IPS-18c (cell line): ENCODE data around the gene DNASE1.

ENCODE experiments used
- H3K4me3 ChIP-seq: 2 replicates; pipeline ENCODE4 v1.7.0; 2013; ENCODE audit warnings: low read depth, mild to moderate bottlenecking, low read length, moderate library complexity; ENCODE audit not compliant: insufficient read depth
- H3K9me3 ChIP-seq: one replicate; pipeline ENCODE4 v1.6.1; 2013; ENCODE audit warnings: mild to moderate bottlenecking, low read length, moderate library complexity; ENCODE audit not compliant: control insufficient read depth, insufficient read depth

DNASE1 gene

DNA sequence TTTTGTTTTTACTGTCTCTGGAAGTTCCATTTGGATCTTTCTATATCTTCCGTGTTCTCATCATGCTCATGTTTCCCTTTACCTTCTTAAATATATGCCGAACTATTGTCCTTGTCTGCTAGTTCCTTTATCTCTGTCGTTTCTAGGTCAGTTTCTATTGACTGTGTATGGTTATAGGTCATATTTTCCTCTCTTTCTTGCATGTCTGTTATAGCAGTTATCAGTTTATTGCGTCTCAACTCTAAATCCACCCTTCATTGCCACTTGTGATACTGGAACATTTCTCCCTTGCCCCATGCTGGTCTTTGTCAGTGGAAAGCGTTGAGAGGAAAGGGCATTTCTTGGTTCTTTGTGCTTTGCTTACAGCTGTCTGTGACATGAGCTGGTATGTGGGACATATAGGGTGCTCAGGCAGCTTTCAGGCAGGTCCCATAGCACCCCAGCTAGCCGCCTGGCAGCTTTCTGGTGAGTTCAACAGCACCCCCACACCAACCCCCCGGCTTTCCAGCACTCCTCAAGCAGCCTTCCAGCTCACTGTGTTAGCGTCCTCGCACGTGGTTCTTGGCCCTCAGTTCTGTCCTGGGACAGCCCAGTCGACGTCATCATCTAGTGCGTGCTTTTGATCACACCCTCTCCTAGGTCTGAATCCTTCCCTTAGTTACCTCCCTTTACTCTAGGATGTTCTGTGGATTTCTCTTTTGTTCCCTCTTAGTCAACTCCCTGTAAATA is 15.4 kb upstream of the DNASE1 start:
- Histone ChIP-seq H3K9me3 (no peaks in the 10 kb centered on the region), H3K4me3 (no peak overlapping the region)

- no peak overlapping the region for H3K4me3 ChIP-seq
These were observed 14.3 kb upstream of the DNASE1 start for GRCh38 chr16:3640207-3640606.

DNA sequence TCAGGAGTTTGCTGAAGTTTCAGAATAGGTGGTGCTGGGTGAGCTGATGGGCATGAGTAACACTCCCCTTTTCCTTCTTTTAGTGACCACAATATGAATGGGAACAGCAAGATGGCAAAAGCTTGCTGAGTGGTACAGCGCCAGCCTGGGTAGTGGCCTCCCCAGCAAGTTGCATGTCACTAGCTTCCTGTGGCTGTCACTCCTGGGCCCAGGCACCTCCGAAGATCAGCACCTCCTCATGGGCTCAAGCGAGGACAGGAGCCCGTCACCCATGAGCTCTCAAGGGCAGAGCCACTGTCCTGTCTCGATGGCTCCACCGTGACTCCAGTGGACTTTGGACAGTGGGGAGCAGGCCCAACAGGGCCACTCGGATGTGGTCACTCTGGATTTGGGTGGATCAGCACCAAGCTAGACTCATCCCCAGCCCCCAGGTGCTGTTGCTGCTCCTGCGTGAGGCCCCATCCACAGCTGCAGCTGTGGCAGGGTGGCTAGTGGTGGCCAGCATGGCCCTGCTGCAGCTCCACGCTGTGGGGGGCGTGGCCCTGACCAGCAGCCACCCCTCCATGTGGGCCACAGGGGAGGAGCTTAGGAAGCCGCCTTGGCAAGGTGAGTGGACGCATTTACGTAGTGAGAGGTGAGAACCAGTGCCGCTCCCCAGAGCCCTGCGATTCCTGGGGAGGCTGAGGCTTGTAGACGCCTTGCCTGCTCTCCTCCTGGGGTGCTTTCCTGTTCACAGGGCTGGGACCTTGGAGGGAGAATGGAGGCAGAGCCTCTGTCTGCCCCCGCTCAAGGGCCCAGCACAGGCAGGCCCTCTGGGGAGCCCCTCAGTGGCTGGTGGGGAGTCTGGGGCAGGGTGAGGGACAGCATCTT is 13.6 kb upstream of the DNASE1 start:
- Histone ChIP-seq H3K4me3 (no peak overlapping the region), H3K9me3 (no peaks in the 10 kb centered on the region)

More at GRCh38 chr16:3640207-3640606, 14.3 kb upstream of the DNASE1 start:
- H3K9me3 ChIP-seq: no peaks in the 10 kb centered on the region

DNA sequence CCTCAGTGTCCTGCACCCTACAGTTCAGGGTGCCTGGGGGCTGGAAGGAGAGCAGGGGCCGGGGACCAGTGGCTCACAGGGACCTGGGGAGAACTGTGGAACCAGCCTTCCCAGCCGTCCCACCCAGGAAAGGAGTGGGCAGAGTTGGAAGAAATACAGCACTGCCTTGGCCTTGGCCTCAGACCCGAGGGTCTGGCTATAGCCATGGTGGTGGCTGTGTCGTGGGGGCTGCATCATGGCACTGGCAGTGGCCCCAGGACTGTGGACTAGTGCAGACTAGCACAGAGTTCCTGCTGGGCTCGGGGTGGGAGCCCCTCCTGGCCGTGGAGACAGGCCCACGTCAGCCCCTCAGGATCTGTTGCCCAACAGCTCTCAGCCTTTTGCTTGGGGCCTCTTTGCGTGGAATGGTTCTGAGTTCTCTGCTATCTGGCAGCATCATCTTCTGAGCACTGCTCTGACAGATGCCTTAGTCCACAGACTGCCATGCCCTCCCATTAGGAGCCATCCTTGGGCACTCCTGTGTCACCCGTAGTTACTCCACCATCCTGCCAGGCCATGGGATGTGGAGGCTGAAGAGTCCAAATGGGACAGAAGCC is 12.6 kb upstream of the DNASE1 start:
- no peaks in the 10 kb centered on the region for H3K9me3 ChIP-seq
- no peak overlapping the region for H3K4me3 ChIP-seq

DNA sequence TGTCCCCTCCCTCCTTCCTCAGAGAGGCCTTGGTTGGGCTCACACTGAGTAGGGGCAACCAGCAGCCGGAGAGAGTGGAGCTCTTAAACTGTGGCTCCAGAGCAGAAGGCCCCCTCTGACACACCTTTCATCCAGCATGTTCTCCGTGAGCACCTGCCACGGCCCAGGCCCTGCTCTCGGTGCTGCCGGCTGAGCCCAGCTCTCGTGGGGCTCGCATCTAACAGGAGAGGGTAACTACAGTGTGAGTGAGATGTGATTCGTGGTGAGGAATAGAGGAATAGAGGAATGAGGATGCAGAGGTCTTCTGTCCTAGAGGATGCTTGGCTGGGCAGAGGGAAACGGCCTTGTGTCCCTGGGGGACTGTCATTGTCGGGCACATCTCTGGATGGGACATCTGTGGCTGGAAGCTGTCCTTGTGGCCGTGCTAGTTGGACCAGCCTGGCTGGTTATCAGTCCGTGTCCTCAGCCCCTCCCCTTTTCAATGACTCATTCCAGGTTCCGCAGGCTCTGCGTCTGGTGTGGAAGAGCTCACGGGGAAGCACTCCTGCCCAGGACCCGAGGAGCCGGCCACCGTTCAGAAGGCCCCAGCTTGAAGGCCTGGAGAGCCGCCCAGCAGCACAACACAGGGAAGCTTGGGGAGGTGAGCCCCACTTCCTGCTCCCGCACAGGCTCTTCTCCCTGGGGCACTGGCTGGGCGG is 11.9 kb upstream of the DNASE1 start:
- Histone ChIP-seq H3K4me3 (no peak overlapping the region), H3K9me3 (no peaks in the 10 kb centered on the region)

DNA sequence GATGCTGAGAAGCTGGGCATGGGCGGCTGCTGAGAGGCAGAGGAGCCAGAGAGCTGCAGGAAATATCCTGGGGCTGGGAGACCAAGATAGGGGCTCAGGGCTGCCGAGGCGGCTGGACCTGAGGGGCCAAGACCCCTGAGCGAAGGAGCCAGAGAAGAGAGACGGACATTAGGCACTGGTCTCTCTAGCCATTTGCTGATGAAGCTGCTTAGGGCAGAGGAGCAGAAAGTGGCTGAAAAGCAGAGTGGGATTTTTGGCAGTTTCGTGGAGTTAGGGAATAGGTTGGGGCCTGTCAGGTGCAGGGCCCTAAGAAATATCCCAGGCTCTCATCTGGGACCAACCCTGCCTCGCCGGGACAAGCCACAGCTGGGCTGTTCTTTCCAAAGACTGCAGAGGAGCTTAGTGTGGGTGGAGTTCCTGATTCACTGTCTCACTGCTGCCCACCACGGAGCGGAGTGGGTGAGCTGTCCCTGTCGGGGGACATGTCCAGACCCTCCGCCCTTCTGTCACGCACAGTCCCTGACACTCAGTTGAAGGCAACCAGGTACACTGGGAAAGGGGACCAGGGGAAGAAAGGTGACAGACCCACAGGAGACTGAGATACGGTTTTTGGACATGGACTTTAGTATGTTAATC is 11.3 kb upstream of the DNASE1 start:
- Histone ChIP-seq H3K4me3 (no peak overlapping the region), H3K9me3 (no peaks in the 10 kb centered on the region)

- Histone ChIP-seq H3K9me3 (no peaks in the 10 kb centered on the region), H3K4me3 (no peak overlapping the region)
These were observed 9.4 kb upstream of the DNASE1 start for GRCh38 chr16:3645108-3645503.

DNA sequence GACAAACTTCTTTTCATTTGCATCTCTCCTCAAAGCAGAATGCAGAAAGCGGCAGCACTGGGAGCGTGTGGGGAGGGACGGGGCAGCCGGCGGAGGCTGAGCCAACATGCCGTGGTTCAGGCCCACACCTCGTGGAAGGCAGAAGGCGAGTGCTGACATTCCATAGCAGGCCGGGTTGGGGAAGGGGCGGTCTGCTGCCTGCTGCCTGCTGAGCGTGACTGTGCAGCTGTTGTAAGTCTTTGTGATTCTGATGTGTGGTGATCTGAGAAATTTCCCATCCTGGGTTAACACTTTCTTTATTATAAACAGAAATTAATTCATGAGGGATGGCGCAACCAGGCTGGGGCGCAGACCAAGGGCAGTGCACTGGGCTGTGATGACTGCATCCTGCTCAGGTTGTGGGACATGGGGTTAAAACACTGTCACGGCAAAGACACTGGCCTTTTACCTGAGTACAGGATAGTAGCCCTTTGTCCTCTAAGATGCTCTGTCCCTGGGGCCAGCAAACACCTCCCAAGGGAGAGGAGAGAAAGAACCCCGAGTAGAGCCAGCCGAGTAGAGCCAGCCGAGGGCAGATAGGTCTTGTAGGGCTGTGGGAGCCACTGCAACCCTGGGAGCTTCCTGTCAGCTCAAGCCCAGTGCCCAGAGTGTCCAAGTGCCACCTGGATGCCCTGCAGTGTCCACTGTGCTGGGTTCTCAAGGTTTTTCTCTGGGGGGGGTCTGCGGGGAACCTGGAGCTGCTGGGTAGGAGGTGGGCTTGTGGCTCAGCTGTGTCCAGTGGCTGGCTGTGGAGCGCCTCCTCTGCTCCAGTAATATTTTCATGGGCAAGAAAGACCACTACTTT is 8.8 kb upstream of the DNASE1 start:
- no peaks in the 10 kb centered on the region for H3K9me3 ChIP-seq
- no peak overlapping the region for H3K4me3 ChIP-seq

GRCh38 chr16:3646348-3646920 is 8.1 kb upstream of the DNASE1 start:
- Histone ChIP-seq H3K9me3 (no peaks in the 10 kb centered on the region), H3K4me3 (no peak overlapping the region; the same call in 1 of the 2 replicates)

- Histone ChIP-seq H3K4me3 (no peak overlapping the region), H3K9me3 (no peaks in the 10 kb centered on the region)
These were observed 3.7 kb upstream of the DNASE1 start for GRCh38 chr16:3650631-3651265.

DNA sequence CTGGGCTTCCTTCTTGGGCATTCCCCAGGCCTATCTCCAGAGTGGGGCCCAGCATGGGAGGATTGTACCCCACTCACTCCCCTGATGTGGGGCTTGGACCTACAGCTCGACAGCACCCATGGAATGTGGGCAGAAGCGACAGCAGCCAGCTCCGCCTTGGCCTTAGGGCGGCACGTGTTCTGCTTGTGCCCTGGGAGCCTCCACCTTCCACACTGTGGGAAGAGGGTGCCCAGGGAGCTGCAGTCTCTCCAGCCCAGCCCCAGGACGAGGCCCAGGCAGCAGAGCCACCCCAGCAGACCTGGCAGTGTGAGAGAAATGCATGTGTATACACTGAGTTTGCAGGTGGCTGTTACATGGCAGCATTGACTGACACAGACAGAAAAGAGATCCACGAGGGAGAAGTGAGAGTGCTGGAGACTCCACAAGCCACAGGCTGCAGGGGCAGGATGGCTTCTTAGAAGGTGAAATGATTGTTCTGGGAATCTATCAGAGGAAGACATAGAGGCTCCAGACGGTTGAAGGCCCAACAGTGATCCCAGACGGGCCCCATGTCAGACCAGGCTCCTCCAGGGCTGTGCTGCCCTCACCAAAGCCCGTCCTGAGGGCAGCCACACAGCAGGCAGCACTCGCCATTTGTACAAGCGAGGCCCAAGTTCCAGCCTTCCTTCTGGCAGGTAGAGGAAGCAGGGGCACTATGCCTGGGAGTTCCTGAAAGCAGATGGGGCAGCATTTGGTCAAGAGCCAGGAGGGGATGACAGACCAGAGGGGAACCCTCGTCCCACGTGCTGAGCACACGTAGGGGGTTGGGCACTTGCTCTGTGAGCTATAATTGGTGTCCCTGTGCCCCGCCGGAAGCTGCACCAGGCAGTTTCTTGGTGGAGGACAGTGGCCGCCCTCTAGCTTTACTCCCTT is 2.8 kb upstream of the DNASE1 start:
- Histone ChIP-seq H3K9me3 (no peaks in the 10 kb centered on the region), H3K4me3 (no peak overlapping the region)

DNA sequence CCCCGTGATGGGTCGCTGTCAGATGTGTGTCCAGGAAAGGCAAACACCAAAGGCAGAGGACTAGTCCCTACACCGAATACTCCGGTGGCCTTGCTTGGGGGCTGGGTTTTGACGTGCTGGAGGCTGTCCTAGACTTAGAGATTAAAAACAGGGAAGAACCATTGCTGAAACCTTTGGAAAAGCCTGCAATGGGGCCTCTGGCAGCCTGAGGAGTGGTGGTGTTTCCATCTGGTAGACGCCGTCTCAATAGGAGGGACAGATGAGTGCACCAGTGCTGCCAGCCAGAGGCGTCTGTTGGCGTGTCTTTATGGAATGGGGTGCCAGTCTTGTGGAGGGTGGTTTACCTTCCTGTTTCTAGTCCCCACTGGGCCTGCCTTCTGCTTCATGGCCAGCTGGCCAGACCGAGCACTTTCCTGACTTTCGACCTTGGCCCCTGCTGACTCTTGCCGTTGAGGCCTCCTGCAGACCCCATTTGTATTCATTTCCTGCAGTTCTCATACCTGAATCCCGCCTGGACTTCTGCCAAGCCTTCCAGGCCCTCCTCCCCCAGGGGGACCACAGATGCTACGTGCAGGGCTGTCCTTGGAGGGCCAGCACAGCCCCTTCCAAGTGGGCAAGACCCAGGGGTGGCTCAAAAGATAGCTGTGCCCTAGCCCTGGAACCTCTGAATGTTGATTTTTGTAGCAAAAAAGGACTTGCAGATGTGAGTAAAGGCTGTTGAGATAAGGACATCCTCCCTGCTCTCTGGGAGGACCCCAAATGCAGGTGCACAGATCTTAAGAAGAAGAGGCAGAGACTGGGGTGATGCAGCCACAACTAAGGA is 1.9 kb upstream of the DNASE1 start:
- no peaks in the 10 kb centered on the region for H3K9me3 ChIP-seq
- H3K4me3 ChIP-seq: no peak overlapping the region

- no peaks in the 10 kb centered on the region for H3K9me3 ChIP-seq
- no peak overlapping the region for H3K4me3 ChIP-seq
These were observed 522 bp downstream of the DNASE1 start for GRCh38 chr16:3655030-3655395.
